IMR-90 (cell line): ENCODE measurements around the gene ALOX12B.
A peak's percentile ranks its signal among the peaks of the same experiment; 100 is the strongest.

Source experiments
- CEBPB ChIP-seq: IDR thresholded peaks from 2 replicates; pipeline ENCODE4 v1.6.1; 2012; ENCODE audit warnings: low read depth, low read length, improper control_type of control experiment
- CHD1 ChIP-seq: IDR thresholded peaks from 2 replicates; pipeline ENCODE4 v1.6.1; 2012; ENCODE audit warnings: low read depth, low read length, improper control_type of control experiment
- FOS ChIP-seq: fragments of 150-350 bp; IDR thresholded peaks from 2 replicates; pipeline ENCODE4 v1.6.1; 2016; ENCODE audit warnings: low read depth, low read length
- MAFK ChIP-seq: IDR thresholded peaks from 2 replicates; pipeline ENCODE4 v1.6.1; 2012; ENCODE audit warnings: low read depth, low read length, improper control_type of control experiment
- MXI1 ChIP-seq: IDR thresholded peaks from 2 replicates; pipeline ENCODE4 v1.6.1; 2012; ENCODE audit warnings: low read depth, mild to moderate bottlenecking, low read length, moderate library complexity, borderline replicate concordance
- POLR2A ChIP-seq: IDR thresholded peaks from 2 replicates; pipeline ENCODE4 v1.6.1; 2012; ENCODE audit warnings: mild to moderate bottlenecking, low read depth, low read length
- RAD21 ChIP-seq: IDR thresholded peaks from 2 replicates; pipeline ENCODE4 v1.6.1; 2012; ENCODE audit warnings: low read length, improper control_type of control experiment
- RFX5 ChIP-seq: IDR thresholded peaks from 2 replicates; pipeline ENCODE4 v1.8.0; 2012; ENCODE audit warnings: low read depth, mild to moderate bottlenecking, low read length, moderate library complexity
- TF ChIP-seq, protein P1 (sequence below): conservative IDR thresholded peaks from 2 replicates; pipeline ENCODE4 v1.5.1; 2012; ENCODE audit warnings: mild to moderate bottlenecking, low read depth, low read length, improper control_type of control experiment

DNA sequence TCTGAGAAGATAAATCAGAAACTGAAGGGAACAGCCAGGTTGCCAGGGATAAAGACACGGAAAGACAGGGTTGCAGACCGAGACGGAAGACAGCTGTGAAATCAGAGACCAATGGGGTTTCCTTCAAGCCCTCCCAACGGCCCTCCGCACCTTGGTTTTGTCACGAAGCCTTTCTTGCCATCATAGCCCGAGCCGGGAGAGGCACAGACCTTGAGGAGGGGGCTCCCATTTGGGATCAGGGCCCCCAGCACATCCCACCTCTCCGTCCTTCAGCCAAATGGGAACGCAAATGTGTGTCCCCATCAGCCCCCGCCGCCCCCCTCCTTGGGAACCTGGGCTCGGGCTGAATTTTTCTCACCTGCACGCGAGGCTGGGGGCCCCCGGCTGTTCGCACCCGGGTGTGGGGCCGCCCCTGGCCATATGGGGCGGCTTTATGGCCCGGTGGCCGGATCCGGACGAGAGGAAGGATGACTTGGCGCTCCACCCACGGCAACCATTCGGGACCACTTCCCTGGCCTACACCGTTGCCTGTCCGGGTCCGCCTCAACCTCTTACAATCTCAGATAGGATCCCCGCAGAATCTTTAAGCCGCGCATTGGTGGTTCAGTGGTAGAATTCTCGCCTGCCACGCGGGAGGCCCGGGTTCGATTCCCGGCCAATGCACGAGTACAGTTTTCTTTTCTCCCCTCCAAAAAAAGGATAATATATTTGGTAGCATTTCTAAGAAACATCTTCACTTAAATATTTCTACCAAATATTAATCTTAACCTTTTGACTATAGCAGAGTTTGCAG is 37.8 kb upstream of the ALOX12B start:
- TF ChIP-seq, protein P1, sequence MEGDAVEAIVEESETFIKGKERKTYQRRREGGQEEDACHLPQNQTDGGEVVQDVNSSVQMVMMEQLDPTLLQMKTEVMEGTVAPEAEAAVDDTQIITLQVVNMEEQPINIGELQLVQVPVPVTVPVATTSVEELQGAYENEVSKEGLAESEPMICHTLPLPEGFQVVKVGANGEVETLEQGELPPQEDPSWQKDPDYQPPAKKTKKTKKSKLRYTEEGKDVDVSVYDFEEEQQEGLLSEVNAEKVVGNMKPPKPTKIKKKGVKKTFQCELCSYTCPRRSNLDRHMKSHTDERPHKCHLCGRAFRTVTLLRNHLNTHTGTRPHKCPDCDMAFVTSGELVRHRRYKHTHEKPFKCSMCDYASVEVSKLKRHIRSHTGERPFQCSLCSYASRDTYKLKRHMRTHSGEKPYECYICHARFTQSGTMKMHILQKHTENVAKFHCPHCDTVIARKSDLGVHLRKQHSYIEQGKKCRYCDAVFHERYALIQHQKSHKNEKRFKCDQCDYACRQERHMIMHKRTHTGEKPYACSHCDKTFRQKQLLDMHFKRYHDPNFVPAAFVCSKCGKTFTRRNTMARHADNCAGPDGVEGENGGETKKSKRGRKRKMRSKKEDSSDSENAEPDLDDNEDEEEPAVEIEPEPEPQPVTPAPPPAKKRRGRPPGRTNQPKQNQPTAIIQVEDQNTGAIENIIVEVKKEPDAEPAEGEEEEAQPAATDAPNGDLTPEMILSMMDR: no peak
- TF ChIP-seq MXI1 (no peak), CEBPB (no peak), RFX5 (no peak), POLR2A (no peak), CHD1 (no peak; the same call in 1 of the 2 replicates), FOS (peak; percentile 88), RAD21 (no peak), MAFK (no peak)
